Measurements from ENCODE around the gene RBFOX1. TPM values are rescaled to one million over a fixed set of nuclear protein-coding genes. Genes with fewer than 3 reads are reported as not detected.

The RBFOX1 gene
- total and polyA plus RNA-seq, 10 of the 15 experiments (the other 5 are each of a cell fraction or from before 2014, with no cell fraction given), result 0.87 TPM; not detected in 9

- TF ChIP-seq POLR2AphosphoS2 (IDR thresholded peaks at IDR 0.05; ENCODE audit: low read depth, low read length) (no peak), ESRRA (IDR thresholded peaks at IDR 0.05; ENCODE audit: low read length) (no peak), MTA3 (IDR thresholded peaks at IDR 0.05; ENCODE audit: borderline replicate concordance, low read length) (no peak), RAD21 (IDR thresholded peaks at IDR 0.05; ENCODE audit: insufficient read depth, low read depth, low read length) (no peak)
Measured at GRCh38 chr16:7650431-7650830, 317.8 kb downstream of the RBFOX1 start (continued).

- DNase-seq (ENCODE audit: low read depth, low spot score) (no peak), FAIRE-seq (no peak), ATAC-seq (no peak)
- WGBS (ENCODE audit: insufficient coverage, insufficient replicate concordance, low lambda C conversion rate, missing lambda C conversion rate), result 38% methylated on average over 9 of the region's 9 CpGs
- BruUV-seq (replicated peaks), result no TSS peak
- intact Hi-C loops (cut with micrococcal nuclease; ENCODE audit: unreplicated experiment) (no loop called here), in situ Hi-C loops (cut with MboI) (no loop called here)
- Histone ChIP-seq H3K36me3 (ENCODE audit: control insufficient read depth in 2 of 2, insufficient read depth in 2 of 2, low read length in 1 of 2) (no peaks in the 10 kb centered on the region), H3K9me3 (replicated peaks; ENCODE audit: control insufficient read depth, insufficient read depth, low read length) (no peaks in the 10 kb centered on the region), H3K9ac (ENCODE audit: control insufficient read depth, insufficient read depth, low read length) (no peak overlapping the region), H3K4me2 (ENCODE audit: control insufficient read depth, insufficient read depth) (no peak overlapping the region), H4K20me1 (ENCODE audit: control insufficient read depth, insufficient read depth) (no peaks in the 10 kb centered on the region), H2AFZ (ENCODE audit: control insufficient read depth, low read depth, low read length) (no peak overlapping the region), H3K79me2 (ENCODE audit: control insufficient read depth, insufficient read depth, low read length) (no peaks in the 10 kb centered on the region), H3K27me3 (replicated peaks in 1 of 2; ENCODE audit: control insufficient read depth in 2 of 2, insufficient read depth in 2 of 2, low read length in 1 of 2) (no peaks in the 10 kb centered on the region), H3K4me3 (no peak overlapping the region), H3K27ac (ENCODE audit: control insufficient read depth, insufficient read depth) (no peak overlapping the region), H3K4me1 (ENCODE audit: control insufficient read depth, insufficient read depth, low read length) (no peaks in the 10 kb centered on the region)
- TF ChIP-seq IRF5 (IDR thresholded peaks at IDR 0.05; ENCODE audit: borderline replicate concordance) (no peak), MXI1 (IDR thresholded peaks at IDR 0.05; ENCODE audit: low read depth, low read length) (no peak), SIN3A (IDR thresholded peaks at IDR 0.05; ENCODE audit: low read depth, low read length) (no peak)
- POLR2A ChIA-PET, result no interaction called here
- CTCF ChIA-PET, result no interaction called here
- SMC1A ChIA-PET (ENCODE audit: uncharacterized antibody, unreplicated experiment), result no interaction called here
- RAD21 ChIA-PET (ENCODE audit: unreplicated experiment), result no interaction called here
Measured at GRCh38 chr16:7651803-7652570, 319.3 kb downstream of the RBFOX1 start.

Data from GM12878 (cell line).